Measurements from ENCODE around the gene C2orf81. TPM values are rescaled to one million over a fixed set of nuclear protein-coding genes. Genes with fewer than 3 reads are reported as not detected.

C2orf81 gene
- total and polyA plus RNA-seq, 12 donors: 0.36 to 7.1 (median 1.8) TPM

- Histone ChIP-seq H3K36me3 (replicated peaks in 1 of 2) (peaks cover 0 to 53% of the 10 kb centered on the region in 2 donors), H3K27ac (no peak overlapping the region), H3K9me3 (replicated peaks in 1 of 3) (no peaks in the 10 kb centered on the region), H3K4me3 (no peak overlapping the region), H3K27me3 (no peaks in the 10 kb centered on the region), H3K4me1 (replicated peaks in 1 of 2) (peaks cover 0 to 24% of the 10 kb centered on the region in 2 donors)
- TF ChIP-seq CTCF (IDR thresholded peaks at IDR 0.05) (no peak), POLR2A (IDR thresholded peaks at IDR 0.05) (no peak)
- intact Hi-C loops (cut with DNase I): no loop called here
- 96 to 98% (median 97%) methylated on average over 7 to 9 of the region's 9 CpGs for WGBS, 4 donors
- no peak for DNase-seq
These were observed 50.0 kb downstream of the C2orf81 start for GRCh38 chr2:74371421-74371820.

- WGBS, 4 donors: 94 to 96% (median 95%) methylated on average over 7 of the region's 7 CpGs
- intact Hi-C loops (cut with DNase I): no loop called here
- Histone ChIP-seq H3K4me1 (replicated peaks in 1 of 2) (peaks cover 0 to 21% of the 10 kb centered on the region in 2 donors), H3K27ac (no peak overlapping the region), H3K4me3 (no peak overlapping the region), H3K9me3 (replicated peaks in 1 of 3) (no peaks in the 10 kb centered on the region), H3K36me3 (replicated peaks in 1 of 2) (peaks cover 0 to 66% of the 10 kb centered on the region in 2 donors), H3K27me3 (no peaks in the 10 kb centered on the region)
- no peak for TF ChIP-seq POLR2A (IDR thresholded peaks at IDR 0.05)
- TF ChIP-seq CTCF (IDR thresholded peaks at IDR 0.05): no peak
- no peak for DNase-seq
These were observed 51.4 kb downstream of the C2orf81 start for GRCh38 chr2:74369976-74370375.

- TF ChIP-seq POLR2A (IDR thresholded peaks at IDR 0.05) (no peak), CTCF (IDR thresholded peaks at IDR 0.05) (no peak)
- H3K27ac ChIP-seq: no peak overlapping the region
- WGBS, 4 donors: 91 to 95% (median 93%) methylated on average over 5 of the region's 5 CpGs
- intact Hi-C loops (cut with DNase I): no loop called here
- no peaks in the 10 kb centered on the region for H3K9me3 ChIP-seq (replicated peaks in 1 of 3)
- no peak for DNase-seq
- H3K27me3 ChIP-seq: no peaks in the 10 kb centered on the region
- H3K36me3 ChIP-seq (replicated peaks in 1 of 2): peaks cover 0 to 81% of the 10 kb centered on the region in 2 donors
- no peak overlapping the region for H3K4me3 ChIP-seq
- peaks cover 0 to 11% of the 10 kb centered on the region in 2 donors for H3K4me1 ChIP-seq (replicated peaks in 1 of 2)
These were observed 52.9 kb downstream of the C2orf81 start for GRCh38 chr2:74368499-74368898.

GRCh38 chr2:74367789-74368188 is 53.6 kb downstream of the C2orf81 start:
- no peak overlapping the region for H3K27ac ChIP-seq
- TF ChIP-seq POLR2A (IDR thresholded peaks at IDR 0.05) (no peak), CTCF (IDR thresholded peaks at IDR 0.05) (no peak)
- H3K9me3 ChIP-seq (replicated peaks in 1 of 3): no peaks in the 10 kb centered on the region
- WGBS, 4 donors: 94 to 98% (median 97%) methylated on average over 6 to 7 of the region's 7 CpGs
- H3K36me3 ChIP-seq (replicated peaks in 1 of 2): peaks cover 0 to 88% of the 10 kb centered on the region in 2 donors
- intact Hi-C loops (cut with DNase I): no loop called here
- H3K27me3 ChIP-seq: no peaks in the 10 kb centered on the region
- no peak overlapping the region for H3K4me3 ChIP-seq
- no peak for DNase-seq
- peaks cover 0 to 4% of the 10 kb centered on the region in 2 donors for H3K4me1 ChIP-seq (replicated peaks in 1 of 2)

All from adrenal gland (tissue), 12 donors.